Progenitor cell of endocrine pancreas (in vitro differentiated cells): Measurements from ENCODE around the gene NIM1K. TPM values are rescaled to one million over a fixed set of nuclear protein-coding genes. Genes with fewer than 3 reads are reported as not detected.

Source experiments
- DNase-seq: peaks from one replicate; pipeline ENCODE4 v3.0.0; 2021; ENCODE audit warnings: low spot score; ENCODE audit not compliant: unreplicated experiment
- H3K27ac Mint-ChIP-seq: 2 replicates; pipeline ENCODE4 v1.8.0; 2021; ENCODE audit warnings: mild to moderate bottlenecking, moderate library complexity, mixed read lengths
- H3K27me3 Mint-ChIP-seq: 2 replicates; pipeline ENCODE4 v1.8.0; 2021; ENCODE audit warnings: mixed read lengths
- H3K36me3 Mint-ChIP-seq: 2 replicates; pipeline ENCODE4 v1.8.0; 2022; ENCODE audit warnings: mixed read lengths; ENCODE audit not compliant: insufficient read depth
- H3K4me1 Mint-ChIP-seq: 2 replicates; pipeline ENCODE4 v1.8.0; 2021; ENCODE audit warnings: low read depth, mixed read lengths
- H3K4me3 Mint-ChIP-seq: 2 replicates; pipeline ENCODE4 v1.8.0; 2021; ENCODE audit warnings: low read depth, mild to moderate bottlenecking, moderate library complexity, mixed read lengths
- H3K9me3 Mint-ChIP-seq: 2 replicates; pipeline ENCODE4 v1.8.0; 2021; ENCODE audit warnings: low read depth, mixed read lengths
- total RNA-seq: library from RNA; stranded (reverse); gene quantifications from 2 replicates; pipeline ENCODE4 v1.2.1, GENCODE V29; 2021
- TF ChIP-seq, protein P1 (sequence below): fragments of 200-600 bp; sonication (generic); IDR thresholded peaks from one replicate; pipeline ENCODE4 v1.5.0; 2021; ENCODE audit warnings: antibody characterized with exemption, mild to moderate bottlenecking; ENCODE audit not compliant: unreplicated experiment

The NIM1K gene
- total RNA-seq, 1 donor from 2014 or later: 0.19 TPM

DNA sequence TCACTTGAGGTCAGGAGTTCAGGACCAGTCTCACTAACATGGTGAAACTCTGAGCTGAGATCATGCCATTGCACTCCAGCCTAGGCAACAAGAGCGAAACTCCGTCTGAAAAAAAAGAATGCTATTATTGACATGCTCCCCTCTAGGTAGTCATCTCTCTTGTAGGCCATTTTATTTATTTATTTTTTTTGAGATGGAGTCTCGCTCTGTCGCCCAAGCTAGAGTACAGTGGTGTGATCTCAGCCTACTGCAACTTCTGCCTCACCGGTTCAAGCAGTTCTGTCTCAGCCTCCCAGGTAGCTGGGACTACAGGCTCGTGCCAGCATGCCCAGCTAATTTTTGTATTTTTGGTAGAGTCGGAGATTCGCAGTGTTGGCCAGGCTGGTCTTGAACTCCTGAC, 20.6 kb upstream of the NIM1K start:
- Mint-ChIP-seq H3K27me3 (no peaks in the 10 kb centered on the region), H3K4me1 (peaks cover 7% of the 10 kb centered on the region), H3K9me3 (no peaks in the 10 kb centered on the region), H3K4me3 (no peak overlapping the region), H3K36me3 (peaks cover 17% of the 10 kb centered on the region), H3K27ac (no peak overlapping the region)
- DNase-seq: no peak
- TF ChIP-seq, protein P1, sequence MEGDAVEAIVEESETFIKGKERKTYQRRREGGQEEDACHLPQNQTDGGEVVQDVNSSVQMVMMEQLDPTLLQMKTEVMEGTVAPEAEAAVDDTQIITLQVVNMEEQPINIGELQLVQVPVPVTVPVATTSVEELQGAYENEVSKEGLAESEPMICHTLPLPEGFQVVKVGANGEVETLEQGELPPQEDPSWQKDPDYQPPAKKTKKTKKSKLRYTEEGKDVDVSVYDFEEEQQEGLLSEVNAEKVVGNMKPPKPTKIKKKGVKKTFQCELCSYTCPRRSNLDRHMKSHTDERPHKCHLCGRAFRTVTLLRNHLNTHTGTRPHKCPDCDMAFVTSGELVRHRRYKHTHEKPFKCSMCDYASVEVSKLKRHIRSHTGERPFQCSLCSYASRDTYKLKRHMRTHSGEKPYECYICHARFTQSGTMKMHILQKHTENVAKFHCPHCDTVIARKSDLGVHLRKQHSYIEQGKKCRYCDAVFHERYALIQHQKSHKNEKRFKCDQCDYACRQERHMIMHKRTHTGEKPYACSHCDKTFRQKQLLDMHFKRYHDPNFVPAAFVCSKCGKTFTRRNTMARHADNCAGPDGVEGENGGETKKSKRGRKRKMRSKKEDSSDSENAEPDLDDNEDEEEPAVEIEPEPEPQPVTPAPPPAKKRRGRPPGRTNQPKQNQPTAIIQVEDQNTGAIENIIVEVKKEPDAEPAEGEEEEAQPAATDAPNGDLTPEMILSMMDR: no peak

DNA sequence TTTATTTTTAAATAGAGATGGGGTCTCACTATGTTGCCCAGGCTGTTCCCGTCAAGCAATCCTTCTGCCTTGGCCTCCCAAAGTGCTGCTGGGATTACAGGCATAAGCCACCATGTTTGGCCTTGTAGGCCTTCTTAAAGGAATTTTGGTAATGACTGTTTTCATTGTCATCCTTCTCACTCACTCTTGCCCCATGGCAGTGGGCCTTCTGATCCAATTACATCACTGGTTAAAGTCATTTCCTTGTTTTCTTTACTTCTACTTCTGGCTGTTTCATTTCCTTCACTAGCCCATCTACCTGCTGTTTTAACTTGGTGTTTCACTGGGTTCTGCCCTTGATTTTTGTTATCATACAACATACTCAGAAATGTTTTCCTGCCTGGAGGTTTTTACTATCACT, 20.1 kb upstream of the NIM1K start:
- Mint-ChIP-seq H3K36me3 (peaks cover 18% of the 10 kb centered on the region), H3K4me3 (no peak overlapping the region), H3K9me3 (no peaks in the 10 kb centered on the region), H3K27ac (no peak overlapping the region), H3K4me1 (peaks cover 7% of the 10 kb centered on the region), H3K27me3 (no peaks in the 10 kb centered on the region)
- DNase-seq: no peak
- TF ChIP-seq, protein P1: no peak

DNA sequence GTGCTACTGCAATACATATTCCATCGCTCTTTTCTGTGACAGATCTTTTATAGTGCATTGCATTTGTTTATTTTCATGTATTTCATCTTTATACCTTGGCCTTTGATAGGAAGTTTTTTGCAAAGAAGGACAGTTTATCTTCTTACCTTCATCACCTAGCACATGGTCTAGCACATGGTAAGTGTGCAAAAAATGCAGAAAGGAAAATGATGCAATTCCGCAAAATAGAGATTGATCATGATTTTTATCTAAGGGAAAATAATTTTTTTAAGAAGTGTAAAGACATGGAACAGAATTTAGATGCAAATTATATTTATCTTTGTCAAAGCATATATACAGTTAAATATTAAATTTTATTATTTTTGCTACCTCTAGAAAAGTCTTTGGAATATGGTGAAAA, 19.2 kb upstream of the NIM1K start:
- H3K4me1 Mint-ChIP-seq: peaks cover 7% of the 10 kb centered on the region
- TF ChIP-seq, protein P1: no peak
- no peaks in the 10 kb centered on the region for H3K9me3 Mint-ChIP-seq
- H3K36me3 Mint-ChIP-seq: peaks cover 22% of the 10 kb centered on the region
- no peaks in the 10 kb centered on the region for H3K27me3 Mint-ChIP-seq
- H3K4me3 Mint-ChIP-seq: no peak overlapping the region
- H3K27ac Mint-ChIP-seq: no peak overlapping the region
- no peak for DNase-seq

DNA sequence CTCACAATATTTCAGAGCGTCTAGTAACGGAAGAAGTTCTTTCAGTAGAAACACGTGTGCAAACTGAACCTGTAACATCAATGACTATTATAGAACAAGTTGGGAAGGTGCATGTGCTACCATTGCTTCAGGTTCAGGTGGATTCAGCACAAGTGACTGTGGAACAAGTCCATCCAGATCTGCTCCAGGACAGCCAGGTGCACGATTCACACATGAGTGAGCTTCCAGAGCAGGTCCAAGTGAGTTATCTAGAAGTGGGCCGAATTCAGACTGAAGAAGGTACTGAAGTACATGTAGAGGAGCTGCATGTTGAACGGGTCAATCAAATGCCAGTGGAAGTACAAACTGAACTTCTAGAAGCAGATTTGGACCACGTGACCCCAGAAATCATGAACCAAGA, 17.4 kb upstream of the NIM1K start:
- Mint-ChIP-seq H3K27me3 (no peaks in the 10 kb centered on the region), H3K4me3 (no peak overlapping the region), H3K36me3 (peaks cover 22% of the 10 kb centered on the region), H3K27ac (no peak overlapping the region), H3K9me3 (no peaks in the 10 kb centered on the region), H3K4me1 (no peaks in the 10 kb centered on the region)
- DNase-seq: no peak
- TF ChIP-seq, protein P1: no peak

DNA sequence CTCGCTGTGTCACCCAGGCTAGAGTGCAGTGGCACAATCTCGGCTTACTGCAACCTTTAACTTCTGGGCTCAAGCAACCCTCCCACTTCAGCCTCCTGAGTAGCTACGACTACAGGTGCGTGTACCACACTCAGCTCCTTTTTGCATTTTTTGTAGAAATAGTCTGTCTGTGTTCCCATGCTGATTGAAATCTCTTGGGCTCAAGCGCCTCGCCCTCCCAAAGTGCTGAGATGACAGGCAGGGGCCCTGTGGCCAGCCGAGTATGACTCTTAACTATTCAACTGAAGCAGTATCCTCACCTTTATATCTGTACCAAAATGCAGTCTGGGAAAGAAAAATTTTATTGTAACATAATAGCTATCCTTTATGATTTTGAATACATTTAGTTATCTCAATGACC, 12.2 kb upstream of the NIM1K start:
- Mint-ChIP-seq H3K9me3 (no peaks in the 10 kb centered on the region), H3K4me3 (no peak overlapping the region), H3K36me3 (peaks cover 5% of the 10 kb centered on the region), H3K27ac (peak overlapping the region; percentile 88), H3K4me1 (no peaks in the 10 kb centered on the region), H3K27me3 (no peaks in the 10 kb centered on the region)
- DNase-seq: no peak
- TF ChIP-seq, protein P1: no peak
